Astrocyte (in vitro differentiated cells and primary cell): ENCODE data around the gene ZFP36L2. TPM values are rescaled to one million over a fixed set of nuclear protein-coding genes. Genes with fewer than 3 reads are reported as not detected.

Experiments used
- DNase-seq: peaks from one replicate; pipeline ENCODE4 v3.0.0-alpha.2; 2010; ENCODE audit warnings: low read depth
- FAIRE-seq: peaks from 2 replicates; lab custom pipeline; 2011; peaks lifted over from hg19 to GRCh38; lab: Jason Lieb, UNC
- H2AFZ ChIP-seq: 2 replicates; pipeline ENCODE4 v1.6.0; 2012; ENCODE audit warnings: low read depth, low read length, inconsistent platforms
- H3K27ac ChIP-seq: 2 replicates; pipeline ENCODE4 v1.5.1; 2011; ENCODE audit warnings: low read depth, low read length, inconsistent platforms
- H3K27me3 ChIP-seq: 2 replicates; pipeline ENCODE4 v1.6.0; 2011; ENCODE audit warnings: low read length, inconsistent platforms; ENCODE audit not compliant: insufficient read depth
- H3K36me3 ChIP-seq: 2 replicates; pipeline ENCODE4 v1.5.1; 2011; ENCODE audit warnings: low read length, inconsistent platforms; ENCODE audit not compliant: insufficient read depth
- H3K4me1 ChIP-seq: 2 replicates; pipeline ENCODE4 v1.5.1; 2011; ENCODE audit warnings: low read length, inconsistent platforms; ENCODE audit not compliant: insufficient read depth
- H3K4me2 ChIP-seq: 2 replicates; pipeline ENCODE4 v1.6.0; 2012; ENCODE audit warnings: low read length, inconsistent platforms
- H3K4me3 ChIP-seq: 2 replicates; pipeline ENCODE4 v1.5.1; 2011; ENCODE audit warnings: low read depth, mild to moderate bottlenecking, low read length, inconsistent platforms; ENCODE audit not compliant: insufficient read depth
- H3K79me2 ChIP-seq: 2 replicates; pipeline ENCODE4 v1.6.0; 2012; ENCODE audit warnings: mild to moderate bottlenecking, low read length, inconsistent platforms; ENCODE audit not compliant: insufficient read depth
- H3K9ac ChIP-seq: 2 replicates; pipeline ENCODE4 v1.6.0; 2012; ENCODE audit warnings: mild to moderate bottlenecking, low read length, inconsistent platforms
- H3K9me3 ChIP-seq: 2 replicates; pipeline ENCODE4 v1.5.1; 2012; ENCODE audit warnings: low read depth, mild to moderate bottlenecking, low read length, inconsistent platforms; ENCODE audit not compliant: insufficient read depth
- H4K20me1 ChIP-seq: 2 replicates; pipeline ENCODE4 v1.6.0; 2012; ENCODE audit warnings: low read length, inconsistent platforms; ENCODE audit not compliant: insufficient read depth
- H3K27ac Mint-ChIP-seq: one replicate; pipeline ENCODE4 v1.8.0; 2021; ENCODE audit warnings: mild to moderate bottlenecking, mixed read lengths; ENCODE audit not compliant: unreplicated experiment
- H3K27me3 Mint-ChIP-seq: one replicate; pipeline ENCODE4 v1.8.0; 2021; ENCODE audit warnings: low read depth, mixed read lengths; ENCODE audit not compliant: unreplicated experiment
- H3K36me3 Mint-ChIP-seq: one replicate; pipeline ENCODE4 v1.8.0; 2021; ENCODE audit warnings: low read depth, mixed read lengths; ENCODE audit not compliant: unreplicated experiment
- H3K4me1 Mint-ChIP-seq: one replicate; pipeline ENCODE4 v1.8.0; 2021; ENCODE audit warnings: low read depth, mixed read lengths; ENCODE audit not compliant: unreplicated experiment
- H3K4me3 Mint-ChIP-seq: one replicate; pipeline ENCODE4 v1.8.0; 2021; ENCODE audit warnings: mild to moderate bottlenecking, moderate library complexity, mixed read lengths; ENCODE audit not compliant: unreplicated experiment
- H3K9me3 Mint-ChIP-seq: one replicate; pipeline ENCODE4 v1.8.0; 2021; ENCODE audit warnings: mild to moderate bottlenecking, mixed read lengths; ENCODE audit not compliant: unreplicated experiment
- EZH2 ChIP-seq: IDR thresholded peaks from 2 replicates; pipeline ENCODE4 v1.6.1; 2012; ENCODE audit warnings: mild to moderate bottlenecking, low read length, inconsistent platforms; ENCODE audit not compliant: insufficient read depth
- total RNA-seq: library from RNA; stranded (reverse); gene quantifications from 2 replicates; pipeline ENCODE4 v1.2.1, GENCODE V29; 2021
- TF ChIP-seq, protein P1 (sequence below): IDR thresholded peaks from 2 replicates; pipeline ENCODE4 v1.5.1; 2011; ENCODE audit warnings: low read depth, mild to moderate bottlenecking, inconsistent platforms, low read length, moderate library complexity; ENCODE audit not compliant: insufficient read depth

Gene ZFP36L2
- total RNA-seq, 1 donor from 2014 or later: 49.5 TPM

DNA sequence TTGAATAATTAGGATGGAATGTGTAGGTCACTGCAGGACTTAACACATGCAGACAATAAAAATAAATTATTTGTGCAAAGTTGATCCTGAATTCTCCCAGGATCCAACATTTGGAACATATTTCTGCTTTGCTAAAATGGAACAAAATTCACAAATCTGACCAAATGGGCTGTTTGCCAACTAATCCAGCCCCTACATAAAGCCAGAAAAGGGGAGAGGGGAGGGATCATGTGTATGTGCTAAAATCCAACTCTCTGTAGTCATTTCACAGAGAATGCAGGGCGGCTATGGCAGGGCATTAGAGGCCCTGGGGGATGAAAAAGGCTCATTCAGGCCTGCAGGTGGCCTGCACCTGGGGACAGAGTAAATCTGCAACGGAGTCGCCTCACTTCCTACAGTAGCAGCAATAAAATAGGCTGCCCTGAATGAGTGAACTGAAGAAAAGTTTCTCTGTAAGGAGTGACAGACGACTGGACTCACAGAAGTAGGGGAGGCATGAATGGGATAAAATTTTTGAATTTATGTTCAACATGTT is 4.0 kb upstream of the ZFP36L2 start:
- TF ChIP-seq, protein P1, sequence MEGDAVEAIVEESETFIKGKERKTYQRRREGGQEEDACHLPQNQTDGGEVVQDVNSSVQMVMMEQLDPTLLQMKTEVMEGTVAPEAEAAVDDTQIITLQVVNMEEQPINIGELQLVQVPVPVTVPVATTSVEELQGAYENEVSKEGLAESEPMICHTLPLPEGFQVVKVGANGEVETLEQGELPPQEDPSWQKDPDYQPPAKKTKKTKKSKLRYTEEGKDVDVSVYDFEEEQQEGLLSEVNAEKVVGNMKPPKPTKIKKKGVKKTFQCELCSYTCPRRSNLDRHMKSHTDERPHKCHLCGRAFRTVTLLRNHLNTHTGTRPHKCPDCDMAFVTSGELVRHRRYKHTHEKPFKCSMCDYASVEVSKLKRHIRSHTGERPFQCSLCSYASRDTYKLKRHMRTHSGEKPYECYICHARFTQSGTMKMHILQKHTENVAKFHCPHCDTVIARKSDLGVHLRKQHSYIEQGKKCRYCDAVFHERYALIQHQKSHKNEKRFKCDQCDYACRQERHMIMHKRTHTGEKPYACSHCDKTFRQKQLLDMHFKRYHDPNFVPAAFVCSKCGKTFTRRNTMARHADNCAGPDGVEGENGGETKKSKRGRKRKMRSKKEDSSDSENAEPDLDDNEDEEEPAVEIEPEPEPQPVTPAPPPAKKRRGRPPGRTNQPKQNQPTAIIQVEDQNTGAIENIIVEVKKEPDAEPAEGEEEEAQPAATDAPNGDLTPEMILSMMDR: no peak
- TF ChIP-seq EZH2: no peak
- Mint-ChIP-seq H3K4me1 (peaks cover 16% of the 10 kb centered on the region), H3K27ac (no peak overlapping the region), H3K36me3 (no peaks in the 10 kb centered on the region), H3K27me3 (no peaks in the 10 kb centered on the region), H3K9me3 (no peaks in the 10 kb centered on the region), H3K4me3 (no peak overlapping the region)
- Histone ChIP-seq H3K4me1 (peaks cover 20% of the 10 kb centered on the region), H3K4me3 (no peak overlapping the region), H3K9ac (no peak overlapping the region), H3K36me3 (peaks cover 4% of the 10 kb centered on the region), H3K9me3 (no peaks in the 10 kb centered on the region), H2AFZ (no peak overlapping the region), H4K20me1 (peaks cover 4% of the 10 kb centered on the region), H3K27me3 (no peaks in the 10 kb centered on the region), H3K4me2 (no peak overlapping the region), H3K79me2 (peaks cover 14% of the 10 kb centered on the region), H3K27ac (no peak overlapping the region)
- no peak for DNase-seq
- FAIRE-seq: no peak

DNA sequence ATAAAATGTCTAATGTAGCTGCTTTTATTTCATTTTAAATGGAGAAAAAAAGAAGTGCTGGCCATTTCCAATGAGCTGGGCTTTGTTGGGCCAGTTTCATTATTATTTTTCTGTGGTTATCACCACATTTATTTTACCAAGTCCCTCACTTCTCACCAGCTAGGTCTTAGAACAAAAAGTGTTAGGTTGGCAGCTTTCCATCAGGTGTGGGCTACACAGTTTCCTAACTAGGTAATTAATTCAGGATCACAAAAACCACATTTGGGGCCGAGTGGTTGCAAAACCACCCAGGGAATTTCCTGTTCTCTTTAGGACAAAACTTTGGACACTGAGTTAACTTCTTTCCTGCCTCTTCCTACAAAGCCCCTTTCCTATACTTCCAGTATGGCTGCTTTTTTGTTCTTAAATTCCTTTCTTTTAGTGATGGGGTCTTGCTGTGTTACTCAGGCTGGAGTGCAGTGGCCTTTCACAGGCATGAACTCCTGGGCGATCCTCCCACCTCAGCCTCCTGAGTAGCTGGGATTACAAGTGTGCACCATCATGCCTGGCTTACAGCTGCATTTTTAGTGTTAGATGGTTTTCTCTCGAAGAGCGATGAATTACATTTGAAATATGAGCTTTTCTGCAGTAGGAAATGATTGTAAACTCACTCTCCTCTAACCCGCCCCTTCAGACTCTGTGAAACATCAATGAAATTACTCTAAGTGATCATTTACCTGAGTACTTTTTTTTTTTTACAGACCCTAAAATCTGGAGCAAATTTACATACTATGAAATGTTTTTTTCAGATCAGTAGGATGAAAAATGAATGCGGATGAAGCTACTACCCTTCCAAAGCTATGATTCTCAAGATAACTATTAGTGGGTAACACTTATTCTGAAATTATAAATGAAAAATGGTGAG is 2.6 kb upstream of the ZFP36L2 start:
- Histone ChIP-seq H2AFZ (no peak overlapping the region), H3K79me2 (peaks cover 28% of the 10 kb centered on the region), H3K4me3 (no peak overlapping the region), H4K20me1 (peaks cover 10% of the 10 kb centered on the region), H3K27me3 (no peaks in the 10 kb centered on the region), H3K4me1 (peaks cover 20% of the 10 kb centered on the region), H3K9me3 (no peaks in the 10 kb centered on the region), H3K27ac (no peak overlapping the region), H3K4me2 (peak overlapping the region; percentile 9), H3K9ac (no peak overlapping the region), H3K36me3 (peaks cover 4% of the 10 kb centered on the region)
- Mint-ChIP-seq H3K36me3 (peaks cover 3% of the 10 kb centered on the region), H3K27ac (peak overlapping the region; percentile 20), H3K27me3 (no peaks in the 10 kb centered on the region), H3K4me3 (peak overlapping the region; percentile 42), H3K4me1 (peaks cover 16% of the 10 kb centered on the region), H3K9me3 (no peaks in the 10 kb centered on the region)
- no peak for FAIRE-seq
- no peak for TF ChIP-seq EZH2
- TF ChIP-seq, protein P1: no peak
- DNase-seq: peak; percentile 43
